Measurements from ENCODE around the gene BCKDHB. TPM values are rescaled to one million over a fixed set of nuclear protein-coding genes. Genes with fewer than 3 reads are reported as not detected.

BCKDHB gene
- 4.1 to 7.5 TPM (median 5.4 TPM) in 5 replicates for total RNA-seq (2022; extraction: Qiagen RNA extraction; ENCODE audit: low read depth)

GRCh38 chr6:80106418-80107235 is at the start of gene BCKDHB:
TSS of gene BCKDHB (plus strand) at chr6:80106671. CDS start at chr6:80106694, 23 bp downstream.

Other genes starting within 250 kb of the BCKDHB start
- 1.2 to 1.9 TPM (median 1.6 TPM) in 5 replicates for gene ELOVL4, start 159.1 kb upstream of the BCKDHB start, total RNA-seq (2022; extraction: Qiagen RNA extraction; ENCODE audit: low read depth)
- gene TTK, start 102.0 kb upstream of the BCKDHB start, total RNA-seq (2022; extraction: Qiagen RNA extraction; ENCODE audit: low read depth) = 7.7 to 23.1 TPM (median 20.0 TPM) in 5 replicates

Measured in A549 treated with RU486 at 1 μM for 4 hours (cell line).